CD4-positive, alpha-beta T cell treated with Interleukin-2 at 100 ng/mL for 4 hours (primary cell): Measurements from ENCODE around the gene SIM1.
A peak's percentile ranks its signal among the peaks of the same experiment; 100 is the strongest.

Experiments used
- DNase-seq: peaks from one replicate; pipeline ENCODE4 v3.0.0-alpha.2; 2020; ENCODE audit warnings: low spot score

The SIM1 gene, protein sequence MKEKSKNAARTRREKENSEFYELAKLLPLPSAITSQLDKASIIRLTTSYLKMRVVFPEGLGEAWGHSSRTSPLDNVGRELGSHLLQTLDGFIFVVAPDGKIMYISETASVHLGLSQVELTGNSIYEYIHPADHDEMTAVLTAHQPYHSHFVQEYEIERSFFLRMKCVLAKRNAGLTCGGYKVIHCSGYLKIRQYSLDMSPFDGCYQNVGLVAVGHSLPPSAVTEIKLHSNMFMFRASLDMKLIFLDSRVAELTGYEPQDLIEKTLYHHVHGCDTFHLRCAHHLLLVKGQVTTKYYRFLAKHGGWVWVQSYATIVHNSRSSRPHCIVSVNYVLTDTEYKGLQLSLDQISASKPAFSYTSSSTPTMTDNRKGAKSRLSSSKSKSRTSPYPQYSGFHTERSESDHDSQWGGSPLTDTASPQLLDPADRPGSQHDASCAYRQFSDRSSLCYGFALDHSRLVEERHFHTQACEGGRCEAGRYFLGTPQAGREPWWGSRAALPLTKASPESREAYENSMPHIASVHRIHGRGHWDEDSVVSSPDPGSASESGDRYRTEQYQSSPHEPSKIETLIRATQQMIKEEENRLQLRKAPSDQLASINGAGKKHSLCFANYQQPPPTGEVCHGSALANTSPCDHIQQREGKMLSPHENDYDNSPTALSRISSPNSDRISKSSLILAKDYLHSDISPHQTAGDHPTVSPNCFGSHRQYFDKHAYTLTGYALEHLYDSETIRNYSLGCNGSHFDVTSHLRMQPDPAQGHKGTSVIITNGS

DNA sequence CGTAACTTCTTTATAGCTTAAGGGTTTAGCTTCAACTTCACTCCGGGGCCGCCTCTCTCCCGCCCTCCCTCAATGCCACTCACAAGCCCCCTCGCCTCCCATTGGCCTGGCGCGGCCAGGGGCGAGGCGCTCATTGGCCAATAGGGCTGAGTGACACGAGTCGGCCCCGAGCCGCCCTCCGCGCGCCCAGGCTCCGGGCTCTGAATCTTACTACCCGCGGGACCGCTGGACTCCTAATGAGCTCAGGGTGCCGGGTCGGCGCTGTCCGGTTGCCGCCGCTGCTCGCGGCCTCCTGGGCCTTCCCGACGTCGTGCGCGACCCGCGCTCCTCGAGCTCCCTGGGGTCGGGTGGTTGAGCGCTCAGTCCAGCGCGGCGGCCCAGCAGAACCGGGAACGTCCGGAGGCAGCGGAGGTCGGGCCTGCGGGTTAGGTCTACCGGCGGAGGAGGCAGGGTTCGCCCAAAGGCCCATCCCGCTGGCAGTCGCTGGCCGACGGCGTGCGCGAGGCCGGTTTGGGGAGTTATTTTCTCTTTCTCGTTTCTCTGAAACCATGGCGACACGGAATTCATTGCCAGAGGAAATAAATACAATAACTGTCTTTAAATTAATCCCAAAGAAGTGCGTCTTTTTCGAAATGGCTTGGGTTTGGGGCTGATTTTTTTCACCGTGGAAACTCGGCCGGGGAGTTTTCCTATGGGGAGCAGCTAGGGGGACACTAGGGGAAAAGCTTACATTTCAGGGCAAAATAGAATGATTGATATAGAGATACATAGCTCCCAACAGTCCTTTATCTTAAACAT lies at the start of gene SIM1:
SIM1 (minus strand) TSS at position 19 of the 798 bp plus-strand sequence. CDS start 1,453 bp downstream, outside the sequence.
- DNase-seq, result no peak

- DNase-seq, result no peak
These were observed 47.6 kb upstream of the SIM1 start for GRCh38 chr6:100512203-100512862.

DNA sequence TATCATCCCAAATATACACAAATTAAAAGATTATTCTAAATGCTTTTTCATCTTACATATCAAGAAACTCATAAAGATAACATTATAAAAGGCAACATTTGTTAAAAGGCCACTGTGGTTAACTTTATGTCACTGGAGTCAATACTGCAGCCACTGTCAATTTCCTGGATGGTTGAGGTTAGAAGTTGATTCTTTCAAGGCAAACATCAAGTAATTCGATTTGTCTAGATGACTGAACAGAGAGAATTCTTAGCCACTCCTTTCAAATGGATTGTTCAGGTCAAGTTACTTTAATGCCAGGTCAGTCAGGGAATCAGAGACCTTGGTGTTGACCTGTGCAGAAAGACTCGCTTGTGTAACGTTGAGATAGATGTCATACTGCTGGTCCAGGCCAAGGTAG lies 44.4 kb upstream of the SIM1 start:
- no peak for DNase-seq

GRCh38 chr6:100506651-100507050 lies 41.9 kb upstream of the SIM1 start:
- DNase-seq, result no peak

DNA sequence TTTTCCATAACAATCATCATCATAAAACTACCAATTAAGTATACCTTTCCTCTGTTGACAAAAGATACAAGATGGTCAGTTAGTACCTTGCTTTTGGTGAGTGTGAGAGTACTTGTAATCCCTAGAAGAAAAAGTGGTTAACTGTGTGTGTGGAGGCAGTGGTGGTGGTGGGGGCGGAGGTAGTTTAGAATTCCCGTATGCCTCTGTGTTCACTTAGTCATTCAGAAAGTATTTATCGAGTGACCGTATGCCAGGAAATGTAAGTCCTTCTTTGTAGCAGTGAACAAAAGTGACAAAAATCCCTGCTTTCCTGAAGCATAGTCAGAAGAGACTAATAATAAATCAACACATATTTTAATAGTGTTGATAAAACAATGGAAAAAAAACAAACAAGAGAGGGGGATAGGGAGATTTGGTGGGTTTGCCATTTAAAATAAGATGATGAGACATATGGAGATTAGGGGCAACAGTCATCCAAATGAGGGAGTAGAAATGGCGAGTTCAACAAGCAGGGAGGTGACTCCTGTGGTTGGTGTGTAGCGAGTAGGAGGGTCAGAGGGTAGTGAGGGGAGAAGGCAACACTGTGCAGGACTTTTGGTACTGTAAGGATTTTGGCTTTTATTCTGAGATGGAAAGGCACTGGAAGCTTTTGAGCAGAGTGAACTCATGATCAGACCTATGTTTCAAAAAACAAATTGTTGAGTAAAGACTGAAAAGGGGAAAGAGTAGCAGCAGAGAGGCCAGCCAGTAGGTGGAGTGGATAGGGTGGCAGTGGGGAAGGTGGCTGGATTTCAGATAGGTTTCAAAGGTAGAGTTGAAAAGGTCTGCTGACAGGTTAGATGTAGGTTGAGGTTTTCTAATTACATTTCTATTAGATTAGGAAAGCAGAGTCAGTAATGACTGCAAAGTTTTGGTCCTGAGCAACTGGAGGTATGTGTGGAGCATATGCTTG lies 40.3 kb upstream of the SIM1 start:
- DNase-seq, result no peak

GRCh38 chr6:100503043-100503705 lies 38.5 kb upstream of the SIM1 start:
- no peak for DNase-seq

DNA sequence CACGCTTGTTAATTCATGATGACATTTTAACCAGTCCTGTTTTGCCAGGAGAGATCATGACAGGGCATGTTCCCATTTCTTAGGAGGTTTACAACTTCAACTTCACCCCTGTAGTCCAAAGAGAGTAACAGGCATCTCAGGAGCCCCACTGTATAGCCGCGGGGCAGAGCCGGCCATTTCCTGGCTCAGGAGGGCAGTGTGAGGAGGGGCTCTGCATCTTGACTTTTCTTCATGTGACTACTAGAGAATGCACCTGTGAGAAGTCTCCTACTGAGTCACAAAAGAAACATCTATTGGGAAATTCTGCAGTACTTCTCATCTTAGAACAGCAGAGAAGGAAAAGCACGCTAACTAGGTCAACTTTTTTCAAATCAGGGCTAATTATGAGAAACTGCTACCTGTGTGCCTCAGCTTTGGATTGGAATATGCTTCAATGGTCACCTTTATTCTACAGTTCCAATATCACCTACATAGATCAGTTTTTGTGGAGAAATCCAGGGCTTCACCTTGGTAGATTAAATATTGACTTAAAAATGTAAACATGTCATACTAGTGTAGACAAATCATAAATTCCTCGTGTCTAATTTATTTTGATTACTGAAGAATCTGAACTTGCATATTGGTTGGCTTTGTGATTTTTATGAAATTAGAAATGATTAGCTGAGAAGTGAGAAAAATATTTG lies 28.6 kb upstream of the SIM1 start:
- no peak for DNase-seq

- no peak for DNase-seq
These were observed 27.4 kb upstream of the SIM1 start for GRCh38 chr6:100491952-100492670.

DNA sequence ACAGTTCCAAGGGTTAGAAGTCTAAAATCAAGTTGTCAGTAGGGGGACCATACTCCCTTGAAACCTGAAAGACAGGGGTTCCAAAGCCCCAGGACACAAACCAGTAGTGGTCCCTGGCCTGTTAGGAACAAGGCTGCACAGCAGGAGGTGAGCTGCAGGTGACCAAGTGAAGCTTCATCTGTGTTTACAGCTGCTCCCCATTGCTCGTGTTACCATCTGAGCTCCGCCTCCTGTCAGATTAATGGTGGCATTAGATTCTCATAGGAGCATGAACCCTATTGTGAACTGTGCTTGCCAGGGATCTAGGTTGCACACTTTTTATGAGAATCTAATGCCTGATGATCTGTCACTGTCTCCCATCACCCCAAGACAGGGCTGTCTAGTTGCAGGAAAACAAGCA lies 25.3 kb upstream of the SIM1 start:
- DNase-seq, result no peak

- DNase-seq, result no peak
These were observed 23.5 kb upstream of the SIM1 start for GRCh38 chr6:100488244-100488643.

GRCh38 chr6:100487638-100488037 lies 22.9 kb upstream of the SIM1 start:
- DNase-seq, result no peak

GRCh38 chr6:100485268-100485667 lies 20.5 kb upstream of the SIM1 start:
- no peak for DNase-seq

DNA sequence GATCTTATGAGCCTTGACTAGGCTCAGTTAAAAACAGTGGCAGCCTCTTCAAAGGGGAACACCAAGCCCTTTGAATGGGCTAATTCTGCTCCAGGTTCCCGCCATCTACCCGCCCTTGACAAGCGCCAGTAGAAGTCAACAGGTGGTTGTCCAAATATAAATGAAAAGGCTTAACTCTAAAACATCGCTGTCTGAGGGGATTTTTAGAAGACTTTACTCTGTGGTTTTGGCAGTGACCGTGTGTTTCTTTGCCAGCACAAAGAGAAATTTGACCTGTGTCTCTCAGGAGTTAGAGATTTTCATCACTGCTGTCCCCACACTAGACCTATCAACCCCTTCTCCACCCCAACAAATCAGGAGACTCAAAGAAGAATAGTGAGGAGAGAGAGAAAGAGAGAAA lies 19.8 kb upstream of the SIM1 start:
- no peak for DNase-seq

DNA sequence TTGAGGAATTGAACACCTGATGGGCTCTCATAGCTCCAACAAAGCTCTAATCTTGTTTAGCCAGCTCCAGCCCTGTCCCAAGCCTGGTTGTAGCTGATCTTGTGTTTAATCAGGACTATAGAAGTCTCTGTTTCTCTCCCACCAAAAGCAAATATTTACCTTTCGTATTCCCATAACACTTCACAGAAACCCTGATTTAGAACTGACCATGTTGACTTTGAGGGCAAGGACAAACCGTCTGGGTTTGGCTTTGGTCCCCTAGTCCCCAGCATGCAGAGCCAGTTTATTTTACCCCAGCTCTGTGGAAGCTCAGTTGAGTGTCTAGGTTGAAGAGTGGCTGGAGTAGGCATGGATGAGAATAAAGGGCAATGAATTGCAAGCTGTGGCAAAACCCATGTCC lies 18.0 kb upstream of the SIM1 start:
- no peak for DNase-seq

DNA sequence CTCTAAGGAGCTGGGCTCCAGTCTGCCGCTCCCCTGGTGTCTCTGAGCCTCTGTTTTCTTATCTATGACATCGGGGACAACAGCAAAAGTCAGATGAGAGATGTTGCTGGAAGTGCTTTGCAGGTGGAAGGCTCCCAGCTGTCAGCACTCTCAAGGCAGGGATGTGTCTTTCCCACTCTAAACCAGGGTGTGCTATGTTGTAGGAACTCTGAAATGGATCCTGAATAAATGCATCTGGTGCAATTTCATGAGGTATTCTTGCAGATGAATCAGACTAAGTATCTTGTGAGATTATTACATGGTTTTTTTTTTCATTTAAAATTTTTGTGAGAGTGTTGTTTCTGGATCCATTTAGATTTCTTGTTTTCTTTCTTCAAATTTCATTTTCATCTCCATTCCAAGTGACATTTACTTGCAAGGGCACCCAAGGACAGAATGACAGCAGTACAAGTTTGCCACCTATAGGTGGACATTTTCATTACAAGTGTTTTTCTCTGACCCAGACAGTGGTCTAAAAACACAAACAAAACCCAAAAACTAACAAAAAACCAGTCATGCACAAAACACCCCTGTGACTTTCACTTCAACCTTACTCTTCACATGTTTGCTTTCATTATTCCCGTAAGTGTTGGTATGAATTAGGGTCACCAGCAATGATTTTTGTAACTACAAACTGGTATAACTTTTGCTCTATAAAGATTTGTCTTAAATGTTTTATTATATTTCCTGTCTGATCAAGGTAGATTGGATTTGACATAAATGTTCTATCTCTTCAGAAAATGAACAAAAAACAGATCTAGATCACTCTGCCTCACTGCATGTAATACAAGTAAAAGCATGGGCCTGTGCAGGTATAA lies 14.7 kb upstream of the SIM1 start:
- DNase-seq, result peak; percentile 36

DNA sequence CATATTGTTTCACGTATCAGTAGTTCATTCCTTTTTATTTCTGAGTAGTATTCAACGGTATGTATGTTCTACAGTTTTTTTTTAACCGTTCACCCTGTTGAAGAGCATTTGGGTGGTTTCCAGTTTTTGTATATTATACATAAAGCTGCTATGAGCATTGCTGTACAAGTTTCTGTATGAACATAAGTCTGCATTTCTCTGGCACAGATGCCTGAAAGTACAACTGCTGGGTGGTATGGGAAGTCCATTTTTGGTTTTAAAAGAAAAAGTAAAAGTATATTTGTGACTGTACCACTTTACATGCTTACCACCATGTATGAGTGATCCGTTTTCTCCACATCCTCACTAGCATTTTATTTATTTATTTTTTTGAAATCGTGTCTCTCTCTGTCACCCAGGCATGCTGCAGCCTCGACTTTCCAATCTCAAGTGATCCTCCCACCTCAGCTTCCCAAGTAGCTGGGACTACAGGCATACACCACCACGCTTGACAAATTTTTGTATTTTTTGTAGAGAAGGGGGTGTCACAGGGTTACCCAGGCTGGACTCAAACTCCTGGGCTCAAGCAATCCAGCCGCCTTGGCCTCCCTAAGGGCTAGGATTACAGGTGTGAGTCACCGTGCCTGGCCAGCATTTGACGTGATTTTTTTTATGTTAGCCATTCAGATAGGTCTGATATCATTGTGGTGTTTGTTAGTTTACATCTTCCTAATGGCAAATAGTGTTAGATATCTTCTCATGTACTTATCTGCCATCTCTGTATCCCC lies 11.0 kb upstream of the SIM1 start:
- no peak for DNase-seq

GRCh38 chr6:100473182-100473581 lies 8.5 kb upstream of the SIM1 start:
- no peak for DNase-seq
